ENCODE data around the gene RUSC1. TPM values are rescaled to one million over a fixed set of nuclear protein-coding genes. Genes with fewer than 3 reads are reported as not detected.

Gene RUSC1
- total RNA-seq, 1 donor: 15.6 TPM

DNA sequence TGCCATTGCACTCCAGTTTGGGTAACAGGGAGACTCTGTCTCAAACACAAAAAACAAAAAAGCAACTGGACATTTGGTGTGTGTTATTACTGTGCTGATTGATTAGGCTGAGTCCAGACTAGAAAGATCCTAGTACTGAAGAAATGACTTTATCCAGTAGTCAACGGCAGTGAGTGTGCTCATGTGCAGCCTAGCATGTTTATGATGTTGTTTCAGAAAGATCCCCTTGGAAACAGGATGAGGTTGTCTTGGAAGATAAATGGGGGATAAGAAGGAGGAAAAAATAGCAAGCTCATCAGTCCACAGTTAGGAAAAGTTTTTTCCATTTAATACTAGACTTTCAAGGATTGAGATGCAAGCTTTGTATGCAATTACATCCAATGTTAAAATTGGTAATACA is 14.3 kb downstream of the RUSC1 start:
- Histone ChIP-seq H3K79me2 (ENCODE audit: insufficient read depth, low read length) (peaks cover 2% of the 10 kb centered on the region), H3K4me1 (ENCODE audit: insufficient read depth, low read length) (no peaks in the 10 kb centered on the region), H3K27ac (ENCODE audit: low read depth, low read length) (no peak overlapping the region), H3K36me3 (ENCODE audit: insufficient read depth, low read length) (peaks cover 60% of the 10 kb centered on the region), H3K4me2 (ENCODE audit: insufficient read depth, low read length) (no peak overlapping the region), H2AFZ (ENCODE audit: low read length) (no peak overlapping the region), H3K4me3 (ENCODE audit: insufficient read depth, low read length) (no peak overlapping the region), H3K9me3 (ENCODE audit: low read depth, low read length) (no peaks in the 10 kb centered on the region), H3K27me3 (ENCODE audit: insufficient read depth, low read length) (no peaks in the 10 kb centered on the region), H4K20me1 (ENCODE audit: insufficient read depth, low read length) (peaks cover 3% of the 10 kb centered on the region)
- DNase-seq (ENCODE audit: insufficient read length, low spot score, missing footprints): no peak
- no peak for TF ChIP-seq CTCF (IDR thresholded peaks at IDR 0.05; ENCODE audit: extremely low read depth, low read depth, low read length)

DNA sequence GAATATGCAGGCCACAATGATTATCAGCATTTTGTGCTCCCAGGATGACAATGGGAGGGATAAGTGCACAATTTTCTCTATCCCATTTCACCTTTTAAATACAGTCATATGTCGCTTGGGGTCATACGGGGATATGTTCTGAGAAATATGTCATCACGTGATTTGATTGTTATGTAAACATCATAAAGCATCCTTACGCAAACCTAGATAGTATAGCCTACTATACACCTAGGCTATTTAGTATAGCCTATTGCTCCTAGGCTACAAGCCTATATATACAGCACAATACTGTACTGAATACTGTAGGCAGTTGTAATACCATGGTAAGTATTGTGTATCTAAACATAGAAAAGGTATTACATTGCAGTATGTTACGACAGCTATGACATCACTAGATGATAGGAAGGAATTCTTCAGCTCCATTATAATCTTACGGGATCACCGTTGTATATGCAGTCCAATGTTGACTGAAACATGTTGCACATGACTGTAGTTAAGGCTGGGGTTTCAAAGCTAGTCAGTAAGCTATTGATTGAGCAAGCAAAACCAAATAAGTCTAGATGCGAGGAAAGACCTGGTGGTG is 18.9 kb downstream of the RUSC1 start:
- TF ChIP-seq CTCF (IDR thresholded peaks at IDR 0.05; ENCODE audit: extremely low read depth, low read depth, low read length): no peak
- no peak for DNase-seq (ENCODE audit: insufficient read length, low spot score, missing footprints)
- H3K36me3 ChIP-seq (ENCODE audit: insufficient read depth, low read length): peaks cover 72% of the 10 kb centered on the region

DNA sequence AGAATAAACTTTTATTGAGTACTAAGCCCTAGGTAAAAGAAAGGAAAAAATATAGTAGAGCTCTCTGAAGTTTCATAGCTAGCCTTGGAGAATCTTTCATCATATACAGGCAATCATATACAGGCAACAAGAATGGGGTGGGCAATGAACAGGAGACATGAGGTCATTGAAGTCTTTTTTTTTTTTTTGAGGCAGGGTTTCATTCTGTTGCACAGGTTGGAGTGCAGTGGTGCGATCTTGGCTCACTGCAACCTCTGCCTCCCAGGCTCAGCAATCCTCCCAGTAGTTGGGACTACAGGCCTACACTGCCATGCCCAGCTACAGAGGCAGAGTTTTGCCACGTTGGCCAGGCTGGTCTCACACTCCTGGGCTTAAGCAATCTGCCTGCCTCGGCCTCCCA is 22.1 kb downstream of the RUSC1 start:
- H3K27me3 ChIP-seq (ENCODE audit: insufficient read depth, low read length): no peaks in the 10 kb centered on the region
- no peak overlapping the region for H3K4me2 ChIP-seq (ENCODE audit: insufficient read depth, low read length)
- H3K79me2 ChIP-seq (ENCODE audit: insufficient read depth, low read length): no peaks in the 10 kb centered on the region
- no peaks in the 10 kb centered on the region for H4K20me1 ChIP-seq (ENCODE audit: insufficient read depth, low read length)
- H2AFZ ChIP-seq (ENCODE audit: low read length): no peak overlapping the region
- no peak for TF ChIP-seq CTCF (IDR thresholded peaks at IDR 0.05; ENCODE audit: extremely low read depth, low read depth, low read length)
- no peak overlapping the region for H3K27ac ChIP-seq (ENCODE audit: low read depth, low read length)
- H3K4me3 ChIP-seq (ENCODE audit: insufficient read depth, low read length): no peak overlapping the region
- peaks cover 78% of the 10 kb centered on the region for H3K36me3 ChIP-seq (ENCODE audit: insufficient read depth, low read length)
- H3K9me3 ChIP-seq (ENCODE audit: low read depth, low read length): no peaks in the 10 kb centered on the region
- peak; percentile 14 for DNase-seq (ENCODE audit: insufficient read length, low spot score, missing footprints)
- no peaks in the 10 kb centered on the region for H3K4me1 ChIP-seq (ENCODE audit: insufficient read depth, low read length)

More for the DNA sequence above, 18.9 kb downstream of the RUSC1 start:
- Histone ChIP-seq H3K79me2 (ENCODE audit: insufficient read depth, low read length) (no peaks in the 10 kb centered on the region), H4K20me1 (ENCODE audit: insufficient read depth, low read length) (no peaks in the 10 kb centered on the region), H2AFZ (ENCODE audit: low read length) (no peak overlapping the region), H3K4me3 (ENCODE audit: insufficient read depth, low read length) (no peak overlapping the region), H3K27ac (ENCODE audit: low read depth, low read length) (no peak overlapping the region), H3K4me1 (ENCODE audit: insufficient read depth, low read length) (no peaks in the 10 kb centered on the region), H3K4me2 (ENCODE audit: insufficient read depth, low read length) (no peak overlapping the region), H3K9me3 (ENCODE audit: low read depth, low read length) (no peaks in the 10 kb centered on the region), H3K27me3 (ENCODE audit: insufficient read depth, low read length) (no peaks in the 10 kb centered on the region)

GRCh38 chr1:155352631-155353030 is 31.9 kb downstream of the RUSC1 start:
- Histone ChIP-seq H2AFZ (ENCODE audit: low read length) (no peak overlapping the region), H3K4me2 (ENCODE audit: insufficient read depth, low read length) (no peak overlapping the region), H3K27ac (ENCODE audit: low read depth, low read length) (no peak overlapping the region), H3K4me1 (ENCODE audit: insufficient read depth, low read length) (no peaks in the 10 kb centered on the region), H3K27me3 (ENCODE audit: insufficient read depth, low read length) (no peaks in the 10 kb centered on the region), H3K79me2 (ENCODE audit: insufficient read depth, low read length) (no peaks in the 10 kb centered on the region), H3K4me3 (ENCODE audit: insufficient read depth, low read length) (no peak overlapping the region), H3K9me3 (ENCODE audit: low read depth, low read length) (no peaks in the 10 kb centered on the region), H4K20me1 (ENCODE audit: insufficient read depth, low read length) (no peaks in the 10 kb centered on the region), H3K36me3 (ENCODE audit: insufficient read depth, low read length) (peaks cover 64% of the 10 kb centered on the region)
- no peak for DNase-seq (ENCODE audit: insufficient read length, low spot score, missing footprints)
- TF ChIP-seq CTCF (IDR thresholded peaks at IDR 0.05; ENCODE audit: extremely low read depth, low read depth, low read length): no peak

Data from osteoblast (primary cell).